Nephron progenitor cell (in vitro differentiated cells): ENCODE measurements around the gene C1orf167.

ENCODE experiments used
- DNase-seq: peaks from one replicate; pipeline ENCODE4 v3.0.0; 2021
- H3K27ac Mint-ChIP-seq: 2 replicates; pipeline ENCODE4 v1.8.0; 2021; ENCODE audit warnings: mild to moderate bottlenecking, moderate library complexity, mixed read lengths
- H3K27me3 Mint-ChIP-seq: 2 replicates; pipeline ENCODE4 v1.8.0; 2021; ENCODE audit warnings: mild to moderate bottlenecking, low read depth, mixed read lengths; ENCODE audit not compliant: poor library complexity
- H3K36me3 Mint-ChIP-seq: 2 replicates; pipeline ENCODE4 v1.8.0; 2021; ENCODE audit warnings: low read depth, mixed read lengths
- H3K4me1 Mint-ChIP-seq: 2 replicates; pipeline ENCODE4 v1.8.0; 2021; ENCODE audit warnings: mixed read lengths
- H3K4me3 Mint-ChIP-seq: 2 replicates; pipeline ENCODE4 v1.8.0; 2021; ENCODE audit warnings: mild to moderate bottlenecking, moderate library complexity, mixed read lengths
- H3K9me3 Mint-ChIP-seq: 2 replicates; pipeline ENCODE4 v1.8.0; 2021; ENCODE audit warnings: mild to moderate bottlenecking, moderate library complexity, mixed read lengths
- TF ChIP-seq, protein P1 (sequence below): fragments of 200-600 bp; sonication (generic); IDR thresholded peaks from 2 replicates; pipeline ENCODE4 v1.5.0; 2021; ENCODE audit warnings: antibody characterized with exemption

The C1orf167 gene

DNA sequence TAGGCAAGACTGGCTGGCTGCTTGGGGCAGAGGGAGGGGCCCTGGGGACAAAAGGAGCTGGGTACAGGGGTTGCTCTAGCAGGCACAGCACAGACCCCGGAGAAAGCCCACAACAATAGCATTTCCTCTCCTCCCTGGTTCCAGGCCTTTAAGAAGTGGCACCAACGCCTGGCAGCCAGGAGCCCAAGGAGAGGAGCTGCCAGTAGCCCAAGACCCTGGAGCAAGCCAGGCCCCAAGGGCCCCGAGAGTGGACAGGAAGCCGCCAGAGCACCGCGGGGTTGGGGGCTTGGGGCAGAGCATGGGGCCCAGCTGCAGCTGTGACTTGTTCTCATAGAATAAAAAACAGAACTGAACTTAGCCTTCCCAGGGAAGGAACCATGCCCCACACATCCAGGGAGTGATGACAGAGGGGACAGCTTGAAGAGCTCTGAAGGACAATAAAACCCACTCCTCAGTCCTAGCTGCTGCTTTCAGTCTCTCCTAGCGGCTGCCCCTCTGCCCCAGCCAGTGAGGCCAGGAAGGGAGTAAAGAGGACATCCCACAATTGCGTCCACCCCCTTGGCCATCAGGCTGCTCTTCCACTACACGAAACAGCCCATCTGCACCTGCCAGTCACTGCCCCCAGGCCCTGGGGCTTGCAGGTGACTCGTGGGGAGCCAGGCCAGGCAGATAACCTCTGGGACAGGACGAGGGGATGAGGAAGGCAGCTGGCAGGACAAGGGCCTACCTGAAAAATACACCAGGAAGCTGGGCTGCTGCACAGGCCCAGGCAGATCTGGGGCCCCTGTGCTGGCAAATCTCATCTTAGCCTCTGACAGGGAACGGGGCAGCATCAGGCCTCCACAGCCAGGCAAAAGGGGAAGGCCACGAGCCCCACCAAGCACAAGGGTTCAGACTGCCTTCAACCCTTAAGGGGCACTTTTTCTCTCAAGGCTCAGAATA is 27.4 kb downstream of the C1orf167 start:
- Mint-ChIP-seq H3K9me3 (no peaks in the 10 kb centered on the region), H3K4me1 (peaks cover 68% of the 10 kb centered on the region), H3K27me3 (no peaks in the 10 kb centered on the region), H3K4me3 (no peak overlapping the region), H3K36me3 (peaks cover 28% of the 10 kb centered on the region), H3K27ac (no peak overlapping the region)
- DNase-seq: no peak
- TF ChIP-seq, protein P1, sequence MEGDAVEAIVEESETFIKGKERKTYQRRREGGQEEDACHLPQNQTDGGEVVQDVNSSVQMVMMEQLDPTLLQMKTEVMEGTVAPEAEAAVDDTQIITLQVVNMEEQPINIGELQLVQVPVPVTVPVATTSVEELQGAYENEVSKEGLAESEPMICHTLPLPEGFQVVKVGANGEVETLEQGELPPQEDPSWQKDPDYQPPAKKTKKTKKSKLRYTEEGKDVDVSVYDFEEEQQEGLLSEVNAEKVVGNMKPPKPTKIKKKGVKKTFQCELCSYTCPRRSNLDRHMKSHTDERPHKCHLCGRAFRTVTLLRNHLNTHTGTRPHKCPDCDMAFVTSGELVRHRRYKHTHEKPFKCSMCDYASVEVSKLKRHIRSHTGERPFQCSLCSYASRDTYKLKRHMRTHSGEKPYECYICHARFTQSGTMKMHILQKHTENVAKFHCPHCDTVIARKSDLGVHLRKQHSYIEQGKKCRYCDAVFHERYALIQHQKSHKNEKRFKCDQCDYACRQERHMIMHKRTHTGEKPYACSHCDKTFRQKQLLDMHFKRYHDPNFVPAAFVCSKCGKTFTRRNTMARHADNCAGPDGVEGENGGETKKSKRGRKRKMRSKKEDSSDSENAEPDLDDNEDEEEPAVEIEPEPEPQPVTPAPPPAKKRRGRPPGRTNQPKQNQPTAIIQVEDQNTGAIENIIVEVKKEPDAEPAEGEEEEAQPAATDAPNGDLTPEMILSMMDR: no peak

DNA sequence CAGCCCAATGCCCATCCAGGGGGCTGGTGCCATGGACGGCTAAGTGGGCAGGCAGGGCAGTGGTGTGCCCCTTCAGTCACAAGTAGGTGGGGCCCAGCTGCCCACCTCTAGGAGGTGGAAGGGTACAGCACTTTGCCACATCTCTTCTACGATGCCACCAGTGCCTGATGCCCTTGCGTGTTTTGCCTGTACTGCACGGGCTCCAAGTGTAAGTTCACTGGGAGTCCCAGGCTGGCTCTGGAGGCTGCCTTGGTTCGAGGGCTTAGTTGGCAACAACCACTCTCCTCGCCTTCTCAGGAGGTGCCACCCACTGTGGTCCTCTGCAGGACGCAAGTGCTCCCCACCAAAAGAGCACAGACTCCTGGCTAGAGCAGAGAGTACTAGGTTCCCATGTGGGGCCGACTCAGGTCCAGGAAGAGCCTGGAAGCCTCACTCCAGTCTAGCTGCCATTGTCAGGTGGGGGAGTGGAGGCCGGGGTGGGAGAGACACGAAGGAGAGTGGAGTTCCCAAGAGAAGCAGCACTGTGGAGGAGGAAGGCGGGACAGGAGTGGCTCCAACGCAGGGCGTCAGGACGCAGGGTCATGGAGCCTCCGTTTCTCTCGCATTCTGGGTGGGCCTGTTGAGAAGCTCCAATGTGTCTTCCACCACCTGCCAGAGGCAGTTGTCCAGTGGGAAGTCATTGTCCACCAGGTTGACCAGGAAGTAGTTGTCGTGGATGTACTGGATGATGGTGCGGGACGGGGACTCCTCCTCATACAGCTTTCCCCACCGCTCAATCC is 28.3 kb downstream of the C1orf167 start:
- TF ChIP-seq, protein P1: no peak
- DNase-seq: no peak
- H3K27me3 Mint-ChIP-seq: no peaks in the 10 kb centered on the region
- H3K4me1 Mint-ChIP-seq: peaks cover 66% of the 10 kb centered on the region
- no peaks in the 10 kb centered on the region for H3K9me3 Mint-ChIP-seq
- no peak overlapping the region for H3K4me3 Mint-ChIP-seq
- H3K27ac Mint-ChIP-seq: peak overlapping the region; percentile 6
- peaks cover 35% of the 10 kb centered on the region for H3K36me3 Mint-ChIP-seq

DNA sequence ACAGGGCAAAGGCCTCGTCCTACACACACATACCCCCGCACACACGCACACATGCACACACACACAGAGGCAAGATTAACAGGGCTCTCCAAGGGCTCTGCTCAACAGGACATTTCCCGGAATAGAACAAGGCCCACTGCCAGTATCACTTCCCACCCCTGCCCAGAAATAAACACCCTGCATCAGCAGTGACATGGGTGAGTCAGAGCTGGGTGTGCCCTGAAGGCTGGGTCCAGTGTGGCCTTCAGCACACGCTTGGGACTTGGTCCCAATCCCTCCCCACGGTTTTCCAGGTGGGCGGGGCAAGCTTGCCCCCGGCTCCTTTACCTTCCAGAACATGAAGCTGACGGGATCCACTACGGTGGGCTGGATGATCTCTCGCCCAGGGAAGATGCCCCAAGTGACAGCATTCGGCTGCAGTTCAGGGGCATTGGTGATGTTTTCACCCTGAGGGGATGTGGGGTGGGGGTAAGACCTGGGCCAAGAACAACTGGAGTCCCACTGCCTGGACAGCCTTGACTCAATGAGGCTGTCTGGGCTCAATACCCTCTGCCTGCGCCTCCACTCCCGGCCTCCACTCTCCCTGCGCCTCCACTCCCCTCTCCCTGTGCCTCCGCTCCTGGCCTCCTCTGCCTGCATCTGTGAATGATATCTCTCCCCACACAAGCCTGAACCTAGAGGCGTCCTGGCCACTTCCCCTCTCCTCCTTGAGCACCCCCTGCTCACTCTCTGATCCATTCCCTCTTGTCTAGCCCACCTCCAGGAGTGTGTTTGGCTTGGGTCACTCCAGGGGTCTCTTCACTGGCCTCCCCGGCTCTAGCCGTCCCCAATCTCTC is 29.1 kb downstream of the C1orf167 start:
- TF ChIP-seq, protein P1: no peak
- Mint-ChIP-seq H3K36me3 (peaks cover 43% of the 10 kb centered on the region), H3K9me3 (no peaks in the 10 kb centered on the region), H3K27me3 (no peaks in the 10 kb centered on the region), H3K4me3 (no peak overlapping the region), H3K4me1 (peaks cover 66% of the 10 kb centered on the region), H3K27ac (peak overlapping the region; percentile 15)
- DNase-seq: no peak

DNA sequence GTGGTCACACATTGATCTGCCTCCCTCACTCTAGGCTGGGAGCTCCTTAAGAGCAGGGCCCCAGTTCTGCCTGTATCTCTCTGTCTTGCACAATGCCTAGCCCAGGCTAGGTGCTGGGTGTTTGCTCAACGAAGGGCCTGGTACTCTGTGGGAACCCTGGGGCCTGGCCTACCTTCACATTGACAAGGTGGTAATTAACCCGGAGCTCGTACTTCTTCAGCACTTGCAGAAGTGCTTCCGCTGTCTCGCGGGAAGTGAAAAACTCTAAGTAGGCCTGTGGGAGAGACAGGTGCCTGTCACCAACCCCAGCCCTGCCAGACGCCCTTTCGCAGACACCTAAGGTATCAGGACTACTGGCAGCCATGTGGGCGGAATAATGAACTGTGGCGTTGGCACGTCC is 30.1 kb downstream of the C1orf167 start:
- peak overlapping the region; percentile 15 for H3K27ac Mint-ChIP-seq
- no peaks in the 10 kb centered on the region for H3K9me3 Mint-ChIP-seq
- no peaks in the 10 kb centered on the region for H3K27me3 Mint-ChIP-seq
- peaks cover 43% of the 10 kb centered on the region for H3K36me3 Mint-ChIP-seq
- peaks cover 64% of the 10 kb centered on the region for H3K4me1 Mint-ChIP-seq
- DNase-seq: no peak
- TF ChIP-seq, protein P1: no peak
- no peak overlapping the region for H3K4me3 Mint-ChIP-seq

DNA sequence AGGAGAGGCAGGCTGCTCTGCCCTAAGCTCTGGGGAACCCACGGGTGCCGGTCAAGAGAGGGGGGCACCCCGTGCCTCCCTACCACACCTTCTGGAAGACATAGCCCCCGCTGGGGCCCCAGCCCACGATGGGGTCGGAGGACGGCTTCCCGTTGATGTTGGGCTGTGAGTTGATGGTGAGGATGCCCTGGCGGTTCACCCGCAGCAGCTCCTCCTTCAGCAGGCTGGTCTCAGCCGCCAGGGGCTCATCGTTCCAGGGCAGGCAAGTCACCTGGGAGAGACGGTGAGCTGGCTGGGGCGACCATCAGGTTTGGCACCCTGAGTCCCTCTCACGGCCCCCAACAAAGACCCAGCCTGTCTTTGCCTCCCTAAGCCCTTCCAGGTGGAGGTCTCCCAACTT is 31.8 kb downstream of the C1orf167 start:
- no peaks in the 10 kb centered on the region for H3K27me3 Mint-ChIP-seq
- peaks cover 43% of the 10 kb centered on the region for H3K36me3 Mint-ChIP-seq
- no peak overlapping the region for H3K27ac Mint-ChIP-seq
- H3K4me1 Mint-ChIP-seq: peaks cover 62% of the 10 kb centered on the region
- H3K4me3 Mint-ChIP-seq: no peak overlapping the region
- TF ChIP-seq, protein P1: no peak
- no peaks in the 10 kb centered on the region for H3K9me3 Mint-ChIP-seq
- DNase-seq: no peak
